Stimulated activated CD4-positive, alpha-beta T cell treated with anti-CD3 and anti-CD28 coated beads, Interleukin-4, amount 100 ng/mL, for 48 hours (primary cell): ENCODE results near the gene CFAP44.
"Not testable (repeated sequence)": the region's sequence is repeated elsewhere in the genome, so short reads cannot be mapped to it uniquely, and the experiment has no call there.

Source experiments
- DNase-seq, 2 donors: peaks; one replicate each; pipeline ENCODE4 v3.0.0-alpha.2; 2020; ENCODE audit warnings: low read depth in 2 of 2

The CFAP44 gene

GRCh38 chr3:113441051-113441770 is at the start of gene CFAP44:
Gene CFAP44, minus strand, starts transcription at chr3:113441493. Its CDS starts 7,829 bp downstream, at chr3:113433664.
- peak; percentile 8 to 24 for DNase-seq

GRCh38 chr3:113485161-113485609 is 43.9 kb upstream of the CFAP44 start:
- DNase-seq, result no peak

- no peak for DNase-seq
Observed at GRCh38 chr3:113468539-113468938, 27.2 kb upstream of the CFAP44 start.

- DNase-seq, result no peak
Observed at GRCh38 chr3:113461488-113461887, 20.2 kb upstream of the CFAP44 start.

GRCh38 chr3:113458554-113458953 is 17.3 kb upstream of the CFAP44 start:
- DNase-seq, result not testable (repeated sequence)

- no peak for DNase-seq
Observed at GRCh38 chr3:113455446-113455845, 14.2 kb upstream of the CFAP44 start.

- no peak for DNase-seq
Observed at GRCh38 chr3:113454630-113455029, 13.3 kb upstream of the CFAP44 start.

GRCh38 chr3:113454057-113454456 is 12.8 kb upstream of the CFAP44 start:
- no peak for DNase-seq

GRCh38 chr3:113450911-113451310 is 9.6 kb upstream of the CFAP44 start:
- DNase-seq, result no peak

- DNase-seq, result no peak
Observed at GRCh38 chr3:113439606-113440005, 1.7 kb downstream of the CFAP44 start.

GRCh38 chr3:113438224-113438623 is 3.1 kb downstream of the CFAP44 start:
- DNase-seq, result no peak

- DNase-seq, result no peak
Observed at GRCh38 chr3:113437411-113437810, 3.9 kb downstream of the CFAP44 start.

GRCh38 chr3:113436809-113437208 is 4.5 kb downstream of the CFAP44 start:
- no peak for DNase-seq

- DNase-seq, result no peak
Observed at GRCh38 chr3:113431811-113432210, 9.5 kb downstream of the CFAP44 start.

GRCh38 chr3:113428581-113428980 is 12.7 kb downstream of the CFAP44 start:
- DNase-seq, result no peak

- DNase-seq, result no peak
Observed at GRCh38 chr3:113423699-113424098, 17.6 kb downstream of the CFAP44 start.

GRCh38 chr3:113421082-113421481 is 20.2 kb downstream of the CFAP44 start:
- no peak for DNase-seq

- no peak for DNase-seq
Observed at GRCh38 chr3:113409676-113410075, 31.6 kb downstream of the CFAP44 start.

- no peak for DNase-seq
Observed at GRCh38 chr3:113405180-113405579, 36.1 kb downstream of the CFAP44 start.

GRCh38 chr3:113404637-113405036 is 36.7 kb downstream of the CFAP44 start:
- DNase-seq, result no peak
